HL-60 (cell line): Measurements from ENCODE around the gene PNPT1.

Experiments used
- DNase-seq, 2 experiments: peaks; one replicate each; pipeline ENCODE4 v3.0.0-alpha.2; 2010 to 2020; ENCODE audit warnings: low read depth in 1 of 2, low spot score in 1 of 2
- H3K27ac ChIP-seq: fragments of 250-450 bp; sonication (Bioruptor Pico); replicated peaks from 2 replicates; pipeline ENCODE4 v1.5.1; 2020; ENCODE audit warnings: mild to moderate bottlenecking, moderate library complexity
- H3K27me3 ChIP-seq: fragments of 250-450 bp; sonication (Bioruptor Pico); 2 replicates; pipeline ENCODE4 v1.5.1; 2021; ENCODE audit warnings: mild to moderate bottlenecking, moderate library complexity; ENCODE audit not compliant: insufficient read depth, poor library complexity, severe bottlenecking
- H3K4me3 ChIP-seq: replicated peaks from 2 replicates; pipeline ENCODE4 v1.5.1; 2011; ENCODE audit warnings: mild to moderate bottlenecking, control low read depth, low read length; ENCODE audit not compliant: insufficient read depth
- GABPA ChIP-seq: IDR thresholded peaks from 2 replicates; pipeline ENCODE4 v1.6.1; 2012; ENCODE audit warnings: low read depth
- POLR2AphosphoS5 ChIP-seq: IDR thresholded peaks from 2 replicates; pipeline ENCODE4 v1.6.1; 2012; ENCODE audit warnings: low read depth
- REST ChIP-seq: IDR thresholded peaks from 2 replicates; pipeline ENCODE4 v1.6.1; 2012; ENCODE audit warnings: low read depth; ENCODE audit not compliant: insufficient replicate concordance
- SPI1 ChIP-seq: IDR thresholded peaks from 2 replicates; pipeline ENCODE4 v1.6.1; 2012; ENCODE audit warnings: low read depth, mild to moderate bottlenecking, borderline replicate concordance
- TF ChIP-seq, protein P1 (sequence below): IDR thresholded peaks from one replicate; pipeline ENCODE4 v1.5.1; 2011; ENCODE audit warnings: low read length, control low read depth, inconsistent platforms; ENCODE audit not compliant: insufficient read depth

The PNPT1 gene

GRCh38 chr2:55721596-55722215 is 28.1 kb upstream of the PNPT1 start:
- no peak for DNase-seq
- no peaks in the 10 kb centered on the region for H3K27me3 ChIP-seq
- H3K4me3 ChIP-seq = no peak overlapping the region
- TF ChIP-seq REST (no peak), GABPA (no peak), POLR2AphosphoS5 (no peak), SPI1 (no peak)
- TF ChIP-seq, protein P1, sequence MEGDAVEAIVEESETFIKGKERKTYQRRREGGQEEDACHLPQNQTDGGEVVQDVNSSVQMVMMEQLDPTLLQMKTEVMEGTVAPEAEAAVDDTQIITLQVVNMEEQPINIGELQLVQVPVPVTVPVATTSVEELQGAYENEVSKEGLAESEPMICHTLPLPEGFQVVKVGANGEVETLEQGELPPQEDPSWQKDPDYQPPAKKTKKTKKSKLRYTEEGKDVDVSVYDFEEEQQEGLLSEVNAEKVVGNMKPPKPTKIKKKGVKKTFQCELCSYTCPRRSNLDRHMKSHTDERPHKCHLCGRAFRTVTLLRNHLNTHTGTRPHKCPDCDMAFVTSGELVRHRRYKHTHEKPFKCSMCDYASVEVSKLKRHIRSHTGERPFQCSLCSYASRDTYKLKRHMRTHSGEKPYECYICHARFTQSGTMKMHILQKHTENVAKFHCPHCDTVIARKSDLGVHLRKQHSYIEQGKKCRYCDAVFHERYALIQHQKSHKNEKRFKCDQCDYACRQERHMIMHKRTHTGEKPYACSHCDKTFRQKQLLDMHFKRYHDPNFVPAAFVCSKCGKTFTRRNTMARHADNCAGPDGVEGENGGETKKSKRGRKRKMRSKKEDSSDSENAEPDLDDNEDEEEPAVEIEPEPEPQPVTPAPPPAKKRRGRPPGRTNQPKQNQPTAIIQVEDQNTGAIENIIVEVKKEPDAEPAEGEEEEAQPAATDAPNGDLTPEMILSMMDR = no peak
- no peak overlapping the region for H3K27ac ChIP-seq

DNA sequence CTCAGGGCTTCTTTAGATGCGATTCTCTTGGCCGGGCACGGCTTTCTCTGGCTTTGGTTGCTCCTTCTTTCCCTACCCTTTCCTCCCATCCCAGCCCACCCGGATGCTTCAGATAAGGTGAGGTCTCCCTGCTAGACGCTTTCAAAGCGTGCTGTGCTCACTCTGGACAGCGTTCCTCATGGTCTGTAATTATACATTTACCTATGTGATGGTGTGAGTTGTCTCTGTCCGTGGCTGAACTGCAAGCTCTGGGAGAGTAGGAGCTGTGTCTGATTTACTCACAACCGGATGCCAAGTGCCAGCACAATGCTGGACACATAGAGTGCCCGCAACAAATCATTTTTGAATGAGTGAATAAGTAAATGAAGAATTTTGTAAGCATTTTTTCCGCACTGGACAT is 26.8 kb upstream of the PNPT1 start:
- no peak for TF ChIP-seq SPI1
- no peak for TF ChIP-seq GABPA
- no peak for TF ChIP-seq REST
- TF ChIP-seq, protein P1 = no peak
- no peak for TF ChIP-seq POLR2AphosphoS5
- no peak for DNase-seq
- H3K27ac ChIP-seq = no peak overlapping the region
- no peak overlapping the region for H3K4me3 ChIP-seq
- H3K27me3 ChIP-seq = no peaks in the 10 kb centered on the region

GRCh38 chr2:55719852-55720251 is 26.2 kb upstream of the PNPT1 start:
- H3K27me3 ChIP-seq = no peaks in the 10 kb centered on the region
- H3K27ac ChIP-seq = no peak overlapping the region
- DNase-seq = no peak
- no peak overlapping the region for H3K4me3 ChIP-seq
- TF ChIP-seq GABPA (no peak), SPI1 (no peak), POLR2AphosphoS5 (no peak), REST (no peak)
- TF ChIP-seq, protein P1 = no peak
